Ureter (tissue), 1 donor: ENCODE measurements around the gene DTX2. TPM values are rescaled to one million over a fixed set of nuclear protein-coding genes. Genes with fewer than 3 reads are reported as not detected.
"Not testable (repeated sequence)": the region's sequence is repeated elsewhere in the genome, so short reads cannot be mapped to it uniquely, and the experiment has no call there.

Source experiments
- DNase-seq: peaks from one replicate; pipeline ENCODE4 v3.0.0-alpha.2; 2020; ENCODE audit warnings: low spot score
- total RNA-seq: library from RNA; stranded (reverse); gene quantifications from one replicate; pipeline ENCODE4 v1.2.4, GENCODE V29; 2023
- donor health status: DM: yes; HTN: yes; CAD: no.

The DTX2 gene
- 67.8 TPM for total RNA-seq

- DNase-seq = not testable (repeated sequence)
These were observed at the start of gene DTX2 for GRCh38 chr7:76461464-76462101. TSS of gene DTX2 (plus strand) at chr7:76461709. CDS start at chr7:76480510, 18,801 bp downstream.

- no peak for DNase-seq
These were observed 49.3 kb upstream of the DTX2 start for GRCh38 chr7:76412249-76412648.

GRCh38 chr7:76417654-76418310, 43.7 kb upstream of the DTX2 start:
- not testable (repeated sequence) for DNase-seq

- DNase-seq = not testable (repeated sequence)
These were observed 40.4 kb upstream of the DTX2 start for GRCh38 chr7:76421097-76421496.

- DNase-seq = no peak
These were observed 37.7 kb upstream of the DTX2 start for GRCh38 chr7:76423666-76424412.

- no peak for DNase-seq
These were observed 36.9 kb upstream of the DTX2 start, which contains the start of gene ZP3 for GRCh38 chr7:76424413-76425111. TSS of gene ZP3 (plus strand) at chr7:76424950. CDS start at chr7:76424965, 15 bp downstream.

- no peak for DNase-seq
These were observed 36.4 kb upstream of the DTX2 start for GRCh38 chr7:76425156-76425555.

GRCh38 chr7:76425558-76425957, 36.0 kb upstream of the DTX2 start:
- DNase-seq = not testable (repeated sequence)

GRCh38 chr7:76426246-76426645, 35.3 kb upstream of the DTX2 start:
- no peak for DNase-seq

- no peak for DNase-seq
These were observed 33.9 kb upstream of the DTX2 start for GRCh38 chr7:76427635-76428034.

- DNase-seq = no peak
These were observed 33.2 kb upstream of the DTX2 start for GRCh38 chr7:76428149-76428823.

GRCh38 chr7:76428868-76429805, 32.4 kb upstream of the DTX2 start:
- DNase-seq = peak; percentile 38

GRCh38 chr7:76430211-76430610, 31.3 kb upstream of the DTX2 start:
- DNase-seq = peak; percentile 17

GRCh38 chr7:76430836-76431235, 30.7 kb upstream of the DTX2 start:
- peak; percentile 34 for DNase-seq

GRCh38 chr7:76437873-76438272, 23.6 kb upstream of the DTX2 start:
- DNase-seq = peak; percentile 86

GRCh38 chr7:76439120-76439888, 22.2 kb upstream of the DTX2 start:
- not testable (repeated sequence) for DNase-seq

GRCh38 chr7:76440404-76440803, 21.1 kb upstream of the DTX2 start:
- not testable (repeated sequence) for DNase-seq

- not testable (repeated sequence) for DNase-seq
These were observed 19.7 kb upstream of the DTX2 start for GRCh38 chr7:76441792-76442191.

- DNase-seq = not testable (repeated sequence)
These were observed 18.7 kb upstream of the DTX2 start for GRCh38 chr7:76442664-76443446.
